Measurements from ENCODE around the gene CELF5.
A peak's percentile ranks its signal among the peaks of the same experiment; 100 is the strongest.

Gene CELF5

DNA sequence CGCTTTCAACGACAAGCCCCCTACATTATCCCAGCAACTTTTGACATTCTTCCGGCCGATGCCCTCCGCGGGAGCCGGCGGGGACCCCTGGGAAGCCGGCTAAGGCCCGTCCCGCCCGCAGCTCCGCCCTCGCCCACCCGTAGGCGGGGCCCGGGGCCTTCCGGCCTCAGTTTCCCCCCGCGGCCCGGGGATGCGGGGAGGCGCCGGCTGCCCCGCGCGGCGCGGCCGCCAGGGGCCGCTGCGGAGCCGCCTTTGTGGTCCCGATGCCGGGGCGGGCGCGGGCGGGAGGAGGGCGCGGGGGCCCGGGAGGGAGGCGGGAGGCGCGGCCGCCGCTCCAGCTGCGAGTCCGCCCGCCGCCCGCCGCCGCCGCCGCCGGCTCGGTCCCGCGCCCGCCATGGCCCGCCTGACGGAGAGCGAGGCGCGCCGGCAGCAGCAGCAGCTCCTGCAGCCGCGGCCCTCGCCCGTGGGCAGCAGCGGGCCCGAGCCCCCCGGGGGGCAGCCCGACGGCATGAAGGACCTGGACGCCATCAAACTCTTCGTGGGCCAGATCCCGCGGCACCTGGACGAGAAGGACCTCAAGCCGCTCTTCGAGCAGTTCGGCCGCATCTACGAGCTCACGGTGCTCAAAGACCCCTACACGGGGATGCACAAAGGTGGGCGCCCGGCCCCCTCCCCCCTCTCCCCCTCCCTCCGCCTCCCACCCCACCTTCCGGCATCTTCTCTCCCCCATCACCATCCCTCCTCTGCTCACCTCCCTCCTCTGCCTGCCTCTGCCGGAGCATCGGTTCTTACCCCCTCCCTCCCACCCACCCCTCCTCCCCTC, at the start of gene CELF5:
TSS of gene CELF5 (plus strand) at position 316 of the 823 bp plus-strand sequence. CDS start at position 395, 79 bp downstream.
- peak in 4 of 14 donors; percentile 5 to 55 (median 28) for DNase-seq

GRCh38 chr19:3175781-3176714, 48.4 kb upstream of the CELF5 start:
- no peak for DNase-seq

DNA sequence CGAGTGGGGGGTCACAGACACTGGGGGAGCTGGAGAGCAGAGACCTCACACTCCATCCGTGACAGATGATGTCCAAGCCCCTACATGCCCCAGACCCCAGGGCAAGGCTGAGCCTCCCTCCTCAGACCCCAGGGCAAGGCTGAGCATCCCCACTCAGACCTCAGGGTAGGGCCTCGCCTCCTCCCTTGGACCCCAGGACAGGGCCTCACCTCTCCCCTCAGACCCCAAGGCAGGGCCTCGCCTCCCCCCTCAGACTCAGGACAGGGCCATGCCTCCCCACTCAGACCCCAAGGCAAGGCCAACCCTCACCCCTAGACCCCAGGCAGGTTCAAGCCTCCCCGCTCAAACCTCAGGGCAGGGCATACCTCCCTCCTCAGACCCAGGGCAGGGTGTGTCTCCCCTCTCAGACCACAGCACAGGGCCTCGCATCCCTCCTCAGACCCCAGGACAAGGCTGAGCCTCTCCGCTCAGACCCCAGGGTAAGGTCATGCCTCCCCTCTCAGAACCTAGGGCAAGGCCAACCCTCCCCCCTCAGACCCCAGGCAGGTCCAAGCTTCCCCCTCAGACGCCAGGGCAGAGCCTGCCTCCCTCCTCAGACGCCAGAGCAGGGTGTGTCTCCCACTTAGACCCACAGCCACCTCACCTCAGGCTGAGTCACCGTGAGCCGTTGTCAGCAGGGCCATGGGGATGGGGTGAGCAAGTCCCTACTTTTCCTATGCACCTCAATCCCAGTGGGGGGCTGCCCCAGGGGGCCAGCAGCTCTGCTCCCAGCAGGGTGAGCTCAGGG, 47.6 kb upstream of the CELF5 start:
- no peak for DNase-seq

DNA sequence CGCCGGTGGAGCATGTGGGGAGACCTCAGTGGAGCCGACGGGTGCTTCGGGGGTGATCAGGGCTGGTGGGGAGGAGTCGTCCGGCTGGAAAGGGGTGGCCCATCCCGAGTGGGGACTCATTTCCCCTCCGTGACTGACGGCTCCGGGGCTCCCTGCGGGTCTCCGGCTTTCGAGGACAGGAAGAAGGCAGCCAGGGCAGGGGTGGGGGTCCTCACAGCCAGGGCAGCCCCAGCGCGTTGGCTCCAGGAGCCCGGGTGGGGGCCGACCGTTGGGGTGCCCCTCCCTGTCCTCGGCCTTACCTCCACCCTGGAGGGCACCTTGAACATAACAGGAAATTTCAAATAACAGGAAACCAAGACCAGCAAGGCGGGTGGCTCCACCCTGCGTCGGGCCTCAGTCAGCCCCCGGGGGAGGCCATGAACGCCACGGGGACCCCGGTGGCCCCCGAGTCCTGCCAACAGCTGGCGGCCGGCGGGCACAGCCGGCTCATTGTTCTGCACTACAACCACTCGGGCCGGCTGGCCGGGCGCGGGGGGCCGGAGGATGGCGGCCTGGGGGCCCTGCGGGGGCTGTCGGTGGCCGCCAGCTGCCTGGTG, 46.0 kb upstream of the CELF5 start, which contains the start of gene S1PR4:
TSS of gene S1PR4 (plus strand) at position 393 of the 596 bp plus-strand sequence. CDS start at position 417, 24 bp downstream.
- DNase-seq = no peak

DNA sequence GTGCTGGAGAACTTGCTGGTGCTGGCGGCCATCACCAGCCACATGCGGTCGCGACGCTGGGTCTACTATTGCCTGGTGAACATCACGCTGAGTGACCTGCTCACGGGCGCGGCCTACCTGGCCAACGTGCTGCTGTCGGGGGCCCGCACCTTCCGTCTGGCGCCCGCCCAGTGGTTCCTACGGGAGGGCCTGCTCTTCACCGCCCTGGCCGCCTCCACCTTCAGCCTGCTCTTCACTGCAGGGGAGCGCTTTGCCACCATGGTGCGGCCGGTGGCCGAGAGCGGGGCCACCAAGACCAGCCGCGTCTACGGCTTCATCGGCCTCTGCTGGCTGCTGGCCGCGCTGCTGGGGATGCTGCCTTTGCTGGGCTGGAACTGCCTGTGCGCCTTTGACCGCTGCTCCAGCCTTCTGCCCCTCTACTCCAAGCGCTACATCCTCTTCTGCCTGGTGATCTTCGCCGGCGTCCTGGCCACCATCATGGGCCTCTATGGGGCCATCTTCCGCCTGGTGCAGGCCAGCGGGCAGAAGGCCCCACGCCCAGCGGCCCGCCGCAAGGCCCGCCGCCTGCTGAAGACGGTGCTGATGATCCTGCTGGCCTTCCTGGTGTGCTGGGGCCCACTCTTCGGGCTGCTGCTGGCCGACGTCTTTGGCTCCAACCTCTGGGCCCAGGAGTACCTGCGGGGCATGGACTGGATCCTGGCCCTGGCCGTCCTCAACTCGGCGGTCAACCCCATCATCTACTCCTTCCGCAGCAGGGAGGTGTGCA, 45.3 kb upstream of the CELF5 start:
- no peak for DNase-seq

DNA sequence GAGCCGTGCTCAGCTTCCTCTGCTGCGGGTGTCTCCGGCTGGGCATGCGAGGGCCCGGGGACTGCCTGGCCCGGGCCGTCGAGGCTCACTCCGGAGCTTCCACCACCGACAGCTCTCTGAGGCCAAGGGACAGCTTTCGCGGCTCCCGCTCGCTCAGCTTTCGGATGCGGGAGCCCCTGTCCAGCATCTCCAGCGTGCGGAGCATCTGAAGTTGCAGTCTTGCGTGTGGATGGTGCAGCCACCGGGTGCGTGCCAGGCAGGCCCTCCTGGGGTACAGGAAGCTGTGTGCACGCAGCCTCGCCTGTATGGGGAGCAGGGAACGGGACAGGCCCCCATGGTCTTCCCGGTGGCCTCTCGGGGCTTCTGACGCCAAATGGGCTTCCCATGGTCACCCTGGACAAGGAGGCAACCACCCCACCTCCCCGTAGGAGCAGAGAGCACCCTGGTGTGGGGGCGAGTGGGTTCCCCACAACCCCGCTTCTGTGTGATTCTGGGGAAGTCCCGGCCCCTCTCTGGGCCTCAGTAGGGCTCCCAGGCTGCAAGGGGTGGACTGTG, 44.6 kb upstream of the CELF5 start:
- no peak for DNase-seq

- no peak for DNase-seq
Measured at GRCh38 chr19:3183721-3184641, 40.5 kb upstream of the CELF5 start.

GRCh38 chr19:3184847-3185460, 39.5 kb upstream of the CELF5 start:
- DNase-seq = peak in 5 of 14 donors; percentile 31 to 95 (median 75)

- DNase-seq = peak; percentile 90 to 100 (median 99)
Measured at GRCh38 chr19:3185461-3186159, 38.9 kb upstream of the CELF5 start, which contains the start of gene NCLN. NCLN (plus strand) TSS chr19:3185930; CDS start chr19:3186031, 101 bp downstream.

GRCh38 chr19:3186160-3186688, 38.2 kb upstream of the CELF5 start:
- peak in 1 of 14 donors; percentile 31 for DNase-seq

GRCh38 chr19:3186891-3187661, 37.4 kb upstream of the CELF5 start:
- no peak for DNase-seq

DNA sequence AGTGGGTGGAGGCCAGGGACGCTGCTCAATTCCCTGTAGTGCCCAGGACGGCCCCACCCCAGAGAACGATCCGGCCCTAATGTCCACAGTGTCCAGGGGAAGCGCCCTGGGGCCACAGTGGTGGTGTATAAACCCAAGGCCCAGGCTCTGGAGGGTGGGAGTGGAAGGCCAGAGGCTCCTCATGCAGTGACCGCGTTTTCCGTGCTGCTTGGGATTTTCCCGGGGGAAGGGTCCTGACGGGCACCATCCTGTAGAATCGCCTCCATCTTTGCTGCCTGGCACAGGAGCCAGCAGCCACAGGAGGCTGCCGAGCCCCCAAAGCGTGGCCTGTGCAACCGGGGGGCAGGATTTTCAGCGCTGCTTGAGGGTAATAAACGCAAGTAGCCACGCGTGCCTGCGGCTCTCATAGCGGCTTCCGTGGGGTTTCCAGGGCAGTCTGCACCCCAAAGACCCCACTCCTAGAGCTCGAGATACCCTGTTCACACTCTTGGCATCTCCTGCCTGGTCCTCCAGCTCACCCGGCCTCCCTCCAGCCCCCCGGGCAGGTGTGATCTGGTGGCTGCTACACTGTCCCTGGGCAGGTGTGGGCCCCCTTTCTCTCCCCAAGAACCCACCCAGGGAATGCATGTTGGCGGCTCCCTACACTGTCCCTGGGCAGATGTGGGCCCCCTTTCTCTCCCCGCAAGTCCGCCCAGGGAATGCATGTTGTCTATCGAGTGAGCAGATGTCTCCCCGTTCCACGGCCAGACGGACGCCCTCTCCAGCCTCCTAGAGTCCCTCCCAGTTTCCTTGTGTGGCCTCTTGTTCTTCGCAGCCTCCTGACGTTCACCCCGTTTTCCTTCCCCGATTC, 36.6 kb upstream of the CELF5 start:
- DNase-seq = no peak

- no peak for DNase-seq
Measured at GRCh38 chr19:3188627-3189596, 35.5 kb upstream of the CELF5 start.

GRCh38 chr19:3189702-3190469, 34.6 kb upstream of the CELF5 start:
- no peak for DNase-seq
